Suprapubic skin (tissue), 4 donors: Measurements from ENCODE around the gene WWP2.

Experiments
- POLR2A ChIP-seq, 2 donors: fragments of 450-650 bp; IDR thresholded peaks; one replicate each; pipeline ENCODE4 v1.6.1; 2017; ENCODE audit warnings: antibody characterized with exemption in 2 of 2, mild to moderate bottlenecking in 2 of 2, moderate library complexity in 2 of 2
- POLR2AphosphoS5 ChIP-seq, 3 donors: sonication (generic); formaldehyde crosslinking; IDR thresholded peaks; one replicate each; pipeline ENCODE4 v1.6.1; 2017; ENCODE audit warnings: antibody characterized with exemption in 3 of 3
- TF ChIP-seq, protein P1 (sequence below), 2 donors: fragments of 200-600 bp in 1 of 2; fragments of 450-650 bp in 1 of 2; sonication (generic) in 1 of 2; IDR thresholded peaks; one replicate each; pipeline ENCODE4 v1.5.1; 2016 to 2019; ENCODE audit warnings: antibody characterized with exemption in 2 of 2, mild to moderate bottlenecking in 1 of 2, moderate library complexity in 1 of 2

DNA sequence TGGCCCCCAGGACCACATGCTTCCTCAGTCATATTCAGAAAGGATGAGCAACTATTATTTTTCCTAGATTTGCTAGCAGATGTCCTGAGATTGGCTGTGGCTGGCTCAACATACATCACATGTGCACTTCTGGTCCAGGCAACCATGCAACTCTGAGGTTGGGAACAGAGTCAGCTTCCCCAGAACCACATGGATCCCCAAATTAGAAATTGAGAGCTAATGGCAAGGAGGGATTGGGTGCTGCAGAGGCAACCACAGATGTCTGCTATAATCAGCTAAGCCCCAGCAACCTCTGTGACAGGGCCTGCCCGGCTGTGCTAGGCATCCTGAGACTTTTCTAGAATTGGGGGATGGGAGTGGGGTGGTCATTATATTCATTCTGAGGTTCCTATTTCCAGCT lies 155.2 kb downstream of the WWP2 start:
- TF ChIP-seq, protein P1, sequence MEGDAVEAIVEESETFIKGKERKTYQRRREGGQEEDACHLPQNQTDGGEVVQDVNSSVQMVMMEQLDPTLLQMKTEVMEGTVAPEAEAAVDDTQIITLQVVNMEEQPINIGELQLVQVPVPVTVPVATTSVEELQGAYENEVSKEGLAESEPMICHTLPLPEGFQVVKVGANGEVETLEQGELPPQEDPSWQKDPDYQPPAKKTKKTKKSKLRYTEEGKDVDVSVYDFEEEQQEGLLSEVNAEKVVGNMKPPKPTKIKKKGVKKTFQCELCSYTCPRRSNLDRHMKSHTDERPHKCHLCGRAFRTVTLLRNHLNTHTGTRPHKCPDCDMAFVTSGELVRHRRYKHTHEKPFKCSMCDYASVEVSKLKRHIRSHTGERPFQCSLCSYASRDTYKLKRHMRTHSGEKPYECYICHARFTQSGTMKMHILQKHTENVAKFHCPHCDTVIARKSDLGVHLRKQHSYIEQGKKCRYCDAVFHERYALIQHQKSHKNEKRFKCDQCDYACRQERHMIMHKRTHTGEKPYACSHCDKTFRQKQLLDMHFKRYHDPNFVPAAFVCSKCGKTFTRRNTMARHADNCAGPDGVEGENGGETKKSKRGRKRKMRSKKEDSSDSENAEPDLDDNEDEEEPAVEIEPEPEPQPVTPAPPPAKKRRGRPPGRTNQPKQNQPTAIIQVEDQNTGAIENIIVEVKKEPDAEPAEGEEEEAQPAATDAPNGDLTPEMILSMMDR (IDR thresholded peaks at IDR 0.05): no peak
- no peak for TF ChIP-seq POLR2AphosphoS5 (IDR thresholded peaks at IDR 0.05)
- TF ChIP-seq POLR2A (IDR thresholded peaks at IDR 0.05): no peak
